HL-60/S4 treated with retinoic acid at 250 ng/mL for 4 days and 3 days (cell line): ENCODE measurements around the gene CCDC87.

Experiments used
- in situ Hi-C: fragments of 300-500 bp; cut with MboI; formaldehyde crosslinking; loops from 2 replicates; pipeline ENCODE4 v1.7.0; 2022; ENCODE audit warnings: low sequenced_read_pairs

Gene CCDC87

DNA sequence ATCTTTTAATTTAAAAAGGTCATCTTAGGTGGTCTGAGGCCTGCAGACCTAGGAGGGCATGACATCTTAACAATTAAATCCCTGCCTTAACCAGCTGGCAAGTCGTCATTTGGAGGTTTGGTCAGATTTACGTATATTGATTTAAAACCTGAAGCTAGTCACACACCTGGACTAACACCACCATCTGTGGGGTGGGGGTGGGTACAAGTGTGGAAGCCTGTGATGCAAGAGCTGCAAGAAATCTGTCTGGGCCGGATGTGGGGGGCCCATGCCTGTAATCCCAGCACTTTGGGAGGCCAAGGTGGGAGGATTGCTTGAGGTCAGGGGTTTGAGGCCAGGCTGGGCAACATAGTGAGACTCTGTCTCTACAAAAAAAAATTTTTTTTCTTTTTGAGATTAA lies 11.6 kb downstream of the CCDC87 start:
- in situ Hi-C loops: no loop called here

- in situ Hi-C loops: no loop called here
Observed at GRCh38 chr11:66580803-66581202, 12.1 kb downstream of the CCDC87 start.

- in situ Hi-C loops: no loop called here
Observed at GRCh38 chr11:66579017-66579606, 13.8 kb downstream of the CCDC87 start.

- in situ Hi-C loops: no loop called here
Observed at GRCh38 chr11:66570850-66571180, 22.0 kb downstream of the CCDC87 start.

- in situ Hi-C loops: no loop called here
Observed at GRCh38 chr11:66570079-66570849, 22.6 kb downstream of the CCDC87 start.

- in situ Hi-C loops: no loop called here
Observed at GRCh38 chr11:66569076-66569475, 23.8 kb downstream of the CCDC87 start.

DNA sequence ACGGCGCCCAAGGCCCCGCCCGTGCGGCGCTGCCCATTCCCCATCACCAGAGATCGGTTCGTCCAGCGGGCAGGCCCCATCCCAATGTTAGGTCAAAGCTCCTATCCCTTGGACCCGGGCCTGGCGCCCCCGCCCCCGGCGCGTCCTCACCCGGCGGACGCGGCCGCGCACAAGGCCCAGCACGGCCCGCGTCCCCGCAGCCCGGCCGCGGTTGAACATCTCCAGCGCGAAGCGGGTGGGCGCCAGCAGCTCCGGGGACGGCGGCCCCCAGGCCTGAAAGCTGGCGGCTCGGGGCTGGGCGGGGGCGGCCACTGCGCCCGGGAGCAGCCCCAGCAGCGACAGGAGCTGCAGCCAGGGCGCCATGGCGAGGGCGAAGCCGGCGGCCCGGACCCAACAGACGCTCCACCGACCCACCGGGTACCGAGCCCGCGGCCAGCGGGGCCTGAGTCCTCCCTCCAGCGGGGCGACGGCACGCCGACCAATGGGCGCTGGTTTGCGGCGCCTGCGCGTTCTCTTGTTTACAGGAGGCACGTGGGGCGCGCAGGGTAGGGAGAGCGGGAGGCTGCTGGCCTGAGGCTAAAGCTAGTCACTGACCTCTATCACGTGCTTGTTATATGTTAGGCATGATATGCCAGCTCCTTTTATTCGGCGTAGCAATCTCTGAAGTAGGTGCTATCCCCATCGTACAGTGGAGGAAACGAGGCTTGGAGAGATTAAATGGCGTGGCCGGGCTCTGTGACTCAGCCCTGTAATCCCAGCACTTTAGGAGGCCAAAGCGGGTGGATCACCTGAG lies 24.5 kb downstream of the CCDC87 start, which contains the start of gene CTSF:
Gene CTSF (minus strand): TSS at position 483 of the 793 bp plus-strand sequence. CDS start 120 bp downstream, at position 363.
- in situ Hi-C loops: no loop called here

GRCh38 chr11:66567787-66568123 lies 25.1 kb downstream of the CCDC87 start:
- in situ Hi-C loops: no loop called here

- in situ Hi-C loops: no loop called here
Observed at GRCh38 chr11:66566221-66566620, 26.6 kb downstream of the CCDC87 start.

GRCh38 chr11:66564984-66565383 lies 27.9 kb downstream of the CCDC87 start:
- in situ Hi-C loops: no loop called here

GRCh38 chr11:66564538-66564937 lies 28.3 kb downstream of the CCDC87 start:
- in situ Hi-C loops: no loop called here

DNA sequence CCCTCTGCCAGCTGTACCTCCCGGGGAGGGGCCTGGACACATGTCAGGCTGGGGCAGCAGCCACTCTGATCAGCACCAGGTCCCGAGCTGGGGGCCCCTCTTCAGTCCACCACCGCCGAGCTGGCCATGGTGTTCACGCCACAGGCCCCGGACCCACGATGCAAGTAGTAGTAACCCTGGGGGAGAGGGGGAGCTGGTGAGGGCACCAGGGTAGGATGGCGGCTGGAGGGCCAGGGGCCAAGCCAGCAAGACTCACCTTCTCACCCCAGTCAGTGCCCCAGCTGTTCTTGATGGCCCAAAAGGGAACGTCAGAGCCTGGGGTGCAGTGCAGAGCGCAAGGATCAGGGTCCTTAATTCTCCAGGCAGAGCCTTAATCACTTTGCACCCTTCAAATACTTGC lies 29.0 kb downstream of the CCDC87 start:
- in situ Hi-C loops: no loop called here

GRCh38 chr11:66562907-66563583 lies 29.8 kb downstream of the CCDC87 start:
- in situ Hi-C loops: no loop called here

- in situ Hi-C loops: no loop called here
Observed at GRCh38 chr11:66562275-66562674, 30.6 kb downstream of the CCDC87 start.

DNA sequence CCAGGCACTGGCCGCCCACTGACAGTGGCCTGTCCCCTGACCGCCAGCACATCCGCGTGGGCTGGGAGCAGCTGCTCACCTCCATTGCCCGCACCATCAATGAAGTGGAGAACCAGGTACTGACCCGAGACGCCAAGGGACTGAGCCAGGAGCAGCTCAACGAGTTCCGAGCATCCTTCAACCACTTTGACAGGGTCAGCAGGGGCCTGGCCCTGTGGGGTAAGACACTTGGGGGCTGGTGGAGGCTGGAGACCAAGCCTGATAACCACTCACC lies 31.0 kb downstream of the CCDC87 start:
- in situ Hi-C loops: no loop called here

- in situ Hi-C loops: no loop called here
Observed at GRCh38 chr11:66561178-66561974, 31.5 kb downstream of the CCDC87 start.

- in situ Hi-C loops: no loop called here
Observed at GRCh38 chr11:66559866-66560676, 32.8 kb downstream of the CCDC87 start.

- in situ Hi-C loops: no loop called here
Observed at GRCh38 chr11:66559142-66559865, 33.6 kb downstream of the CCDC87 start.

DNA sequence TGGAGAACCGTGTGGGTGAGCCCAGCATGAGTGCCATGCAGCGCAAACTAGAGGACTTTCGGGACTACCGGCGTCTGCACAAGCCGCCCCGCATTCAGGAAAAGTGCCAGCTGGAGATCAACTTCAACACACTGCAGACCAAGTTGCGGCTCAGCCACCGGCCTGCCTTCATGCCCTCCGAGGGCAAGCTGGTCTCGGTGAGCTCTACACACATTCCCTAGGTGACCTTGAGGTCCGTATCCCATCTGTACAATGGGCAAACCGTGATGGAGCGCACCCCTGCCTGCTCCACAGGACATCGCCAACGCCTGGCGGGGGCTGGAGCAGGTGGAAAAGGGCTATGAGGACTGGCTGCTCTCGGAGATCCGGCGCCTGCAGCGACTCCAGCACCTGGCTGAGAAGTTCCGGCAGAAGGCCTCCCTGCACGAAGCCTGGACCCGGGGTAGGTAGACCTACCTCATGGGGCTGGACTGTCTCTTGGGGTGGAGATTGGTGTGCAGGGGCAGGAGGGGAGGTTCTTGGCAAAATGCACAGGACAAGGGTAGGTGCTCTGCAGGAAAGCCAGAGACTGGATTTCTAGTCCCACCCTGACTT lies 35.0 kb downstream of the CCDC87 start:
- in situ Hi-C loops: no loop called here
